GM23248 (cell line): ENCODE data around the gene CTCF. TPM values are rescaled to one million over a fixed set of nuclear protein-coding genes. Genes with fewer than 3 reads are reported as not detected.
A peak's percentile ranks its signal among the peaks of the same experiment; 100 is the strongest.

Experiments
- DNase-seq: peaks from one replicate; pipeline ENCODE4 v3.0.0-alpha.2; 2015
- H2AFZ ChIP-seq: fragments of 200-600 bp; sonication (generic); 2 replicates; pipeline ENCODE4 v1.6.1; 2016; ENCODE audit warnings: antibody characterized with exemption
- H3F3A ChIP-seq: fragments of 200-600 bp; sonication (generic); 2 replicates; pipeline ENCODE4 v1.6.1; 2016; ENCODE audit warnings: mild to moderate bottlenecking, antibody characterized with exemption, mixed run types; ENCODE audit not compliant: insufficient read depth
- H3K27ac ChIP-seq: fragments of 200-600 bp; sonication (generic); 2 replicates; pipeline ENCODE4 v1.5.1; 2016; ENCODE audit warnings: mild to moderate bottlenecking
- H3K27me3 ChIP-seq: fragments of 200-600 bp; sonication (generic); replicated peaks from 2 replicates; pipeline ENCODE4 v1.6.1; 2016; ENCODE audit warnings: mild to moderate bottlenecking; ENCODE audit not compliant: insufficient read depth
- H3K36me3 ChIP-seq: fragments of 200-600 bp; sonication (generic); 2 replicates; pipeline ENCODE4 v1.6.1; 2016; ENCODE audit warnings: low read depth, mild to moderate bottlenecking
- H3K4me1 ChIP-seq: fragments of 200-600 bp; sonication (generic); 2 replicates; pipeline ENCODE4 v1.6.1; 2016; ENCODE audit warnings: mild to moderate bottlenecking; ENCODE audit not compliant: insufficient read depth
- H3K4me2 ChIP-seq: fragments of 200-600 bp; sonication (generic); one replicate; pipeline ENCODE4 v1.6.1; 2016; ENCODE audit warnings: mild to moderate bottlenecking; ENCODE audit not compliant: unreplicated experiment
- H3K4me3 ChIP-seq: fragments of 200-600 bp; sonication (generic); 2 replicates; pipeline ENCODE4 v1.5.1; 2016; ENCODE audit warnings: mild to moderate bottlenecking
- H3K79me2 ChIP-seq: fragments of 200-600 bp; sonication (generic); 2 replicates; pipeline ENCODE4 v1.6.1; 2016; ENCODE audit warnings: mild to moderate bottlenecking; ENCODE audit not compliant: insufficient read depth
- H3K9ac ChIP-seq: fragments of 200-600 bp; sonication (generic); 2 replicates; pipeline ENCODE4 v1.6.1; 2016; ENCODE audit warnings: mild to moderate bottlenecking
- H3K9me2 ChIP-seq: fragments of 200-600 bp; sonication (generic); 2 replicates; pipeline ENCODE4 v1.6.1; 2016; ENCODE audit warnings: mixed run types, mild to moderate bottlenecking, moderate library complexity; ENCODE audit not compliant: insufficient read depth
- H3K9me3 ChIP-seq: fragments of 200-600 bp; sonication (generic); one replicate; pipeline ENCODE4 v1.6.1; 2017; ENCODE audit warnings: low read depth
- H4K20me1 ChIP-seq: fragments of 200-600 bp; sonication (generic); 2 replicates; pipeline ENCODE4 v1.6.0; 2016; ENCODE audit not compliant: insufficient read depth
- EZH2 ChIP-seq: fragments of 200-600 bp; sonication (generic); IDR thresholded peaks from 2 replicates; pipeline ENCODE4 v1.6.1; 2018; ENCODE audit warnings: antibody characterized with exemption, mild to moderate bottlenecking; ENCODE audit not compliant: insufficient read depth, poor library complexity, severe bottlenecking
- EZH2phosphoT487 ChIP-seq: fragments of 200-600 bp; sonication (generic); IDR thresholded peaks from 2 replicates; pipeline ENCODE4 v1.6.1; 2018; ENCODE audit warnings: antibody characterized with exemption, moderate library complexity, mild to moderate bottlenecking, low read depth; ENCODE audit not compliant: insufficient read depth
- WGBS, 2 experiments: methylation state at CpG; one replicate each; pipeline ENCODE4 v1.1.6; 2015 to 2017; ENCODE audit warnings: low lambda C conversion rate in 2 of 2, low coverage in 1 of 2; ENCODE audit errors: missing lambda C conversion rate in 2 of 2; 5-methylcytosine and 5-hydroxymethylcytosine counted together
- in situ Hi-C: fragments of 300-500 bp; cut with MboI; formaldehyde crosslinking; loops from 2 replicates; pipeline ENCODE4 v1.15.0; 2020
- polyA plus RNA-seq: library from polyadenylated mRNA; unstranded; fragments of >200 nt; fragmentation: Nextera tagmentation; extraction: Ambion mirVana; gene quantifications from 2 replicates; pipeline ENCODE4 v1.2.1, GENCODE V29; 2016
- total RNA-seq: library from RNA; depleted of rRNA; stranded (reverse); fragments of >200 nt; shearing (Covaris generic); gene quantifications from 2 replicates; pipeline ENCODE4 v1.2.3, GENCODE V29; 2014

CTCF gene
- total and polyA plus RNA-seq, 2 experiments from 2014 or later: 19.6 to 21.9 TPM

DNA sequence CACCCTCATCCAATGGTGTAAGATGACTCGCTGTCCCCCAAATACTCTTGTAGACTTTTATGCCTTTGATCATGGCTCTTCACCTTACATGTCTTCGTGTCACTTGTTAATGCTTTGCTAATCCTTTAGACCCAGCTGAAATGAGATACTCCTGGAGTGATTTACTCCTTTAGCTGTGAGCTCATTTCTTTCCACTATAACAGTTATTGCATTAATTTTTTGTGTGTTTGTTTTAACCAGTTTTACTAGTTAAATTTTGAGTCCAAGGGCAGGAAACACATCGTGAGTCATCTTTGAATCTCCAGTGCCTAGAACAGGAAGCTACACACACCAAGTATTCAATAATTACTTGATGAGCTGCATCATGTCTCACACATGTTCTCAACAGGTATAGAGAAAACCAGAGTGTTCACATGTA lies 6.5 kb upstream of the CTCF start:
- no peak overlapping the region for H3K9ac ChIP-seq
- no peak for TF ChIP-seq EZH2phosphoT487
- no peak for TF ChIP-seq EZH2

DNA sequence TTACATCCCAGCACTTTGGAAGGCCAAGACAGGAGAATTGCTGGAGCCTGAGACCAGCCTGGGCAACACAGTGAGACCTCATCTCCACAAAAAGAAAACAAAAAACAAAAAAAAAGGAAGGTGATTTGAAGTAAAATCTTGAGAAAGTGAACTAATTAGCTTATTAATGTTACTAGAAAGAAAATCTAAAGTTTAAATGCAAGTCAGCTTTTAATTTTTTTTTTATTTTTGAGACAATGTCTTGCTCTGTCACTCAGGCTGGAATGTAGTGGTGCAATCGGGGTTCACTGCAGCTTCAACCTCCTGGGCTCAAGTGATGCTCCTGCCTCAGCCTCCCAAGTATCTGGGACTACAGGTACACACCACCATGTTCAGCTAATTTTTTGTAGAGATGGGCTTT lies 3.5 kb upstream of the CTCF start:
- Histone ChIP-seq H3K9me2 (no peaks in the 10 kb centered on the region), H3K36me3 (no peaks in the 10 kb centered on the region), H3K79me2 (peaks cover 23% of the 10 kb centered on the region), H4K20me1 (no peaks in the 10 kb centered on the region), H3K4me3 (no peak overlapping the region), H3K9ac (no peak overlapping the region), H2AFZ (no peak overlapping the region), H3F3A (peaks cover 34% of the 10 kb centered on the region), H3K9me3 (no peaks in the 10 kb centered on the region), H3K27ac (no peak overlapping the region), H3K4me2 (no peak overlapping the region), H3K4me1 (peaks cover 20% of the 10 kb centered on the region), H3K27me3 (no peaks in the 10 kb centered on the region)
- no peak for TF ChIP-seq EZH2
- TF ChIP-seq EZH2phosphoT487: no peak
- no peak for DNase-seq
- in situ Hi-C loops: no loop called here
- WGBS, 2 experiments: 92 to 93% methylated on average over 1 of the region's 1 CpG

More for the DNA sequence above, 6.5 kb upstream of the CTCF start:
- 56 to 60% methylated on average over 3 of the region's 3 CpGs for WGBS, 2 experiments
- DNase-seq: peak; percentile 74
- Histone ChIP-seq H3K27me3 (no peaks in the 10 kb centered on the region), H2AFZ (no peak overlapping the region), H3K36me3 (no peaks in the 10 kb centered on the region), H3F3A (peaks cover 23% of the 10 kb centered on the region), H3K4me2 (no peak overlapping the region), H4K20me1 (no peaks in the 10 kb centered on the region), H3K9me3 (no peaks in the 10 kb centered on the region), H3K79me2 (peaks cover 25% of the 10 kb centered on the region), H3K4me1 (peaks cover 12% of the 10 kb centered on the region), H3K9me2 (no peaks in the 10 kb centered on the region), H3K27ac (peak overlapping the region; percentile 32), H3K4me3 (no peak overlapping the region)
- in situ Hi-C loops: no loop called here

DNA sequence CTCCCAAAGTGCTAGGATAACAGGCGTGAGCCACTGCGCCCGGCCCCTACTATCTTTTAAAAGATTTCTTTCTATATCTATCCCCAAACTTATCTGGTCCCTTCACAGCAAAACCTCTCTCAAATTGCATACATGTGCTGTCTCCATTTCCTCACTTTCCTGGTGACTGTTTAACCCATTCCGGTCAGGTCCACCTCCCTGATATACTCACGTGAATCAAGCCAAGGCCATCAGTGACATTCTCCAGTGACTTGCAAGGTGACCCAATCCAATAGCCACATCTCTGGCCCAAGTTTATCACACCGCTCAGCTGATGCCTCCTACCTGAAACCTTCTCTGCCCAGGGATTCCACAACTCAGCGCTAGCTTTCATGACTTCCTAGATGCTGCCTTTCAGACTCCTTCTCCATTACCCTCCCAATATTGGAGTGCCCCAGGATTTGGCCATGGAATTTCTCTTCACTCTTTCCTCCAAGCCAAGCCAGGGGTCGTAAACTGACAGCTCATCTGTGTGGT lies 1.4 kb upstream of the CTCF start:
- Histone ChIP-seq H3K4me2 (peak overlapping the region; percentile 90), H4K20me1 (no peaks in the 10 kb centered on the region), H3K4me1 (peaks cover 20% of the 10 kb centered on the region), H3K9ac (peak overlapping the region; percentile 99), H2AFZ (peak overlapping the region; percentile 96; the same call in 1 of the 2 replicates), H3K9me3 (no peaks in the 10 kb centered on the region), H3K27ac (peak overlapping the region; percentile 98), H3K79me2 (peaks cover 43% of the 10 kb centered on the region), H3F3A (peaks cover 29% of the 10 kb centered on the region), H3K36me3 (no peaks in the 10 kb centered on the region), H3K27me3 (no peaks in the 10 kb centered on the region), H3K4me3 (peak overlapping the region; percentile 87), H3K9me2 (no peaks in the 10 kb centered on the region)
- in situ Hi-C loops: no loop called here
- peak; percentile 14 for DNase-seq
- TF ChIP-seq EZH2phosphoT487: no peak
- TF ChIP-seq EZH2: no peak
- 77 to 83% methylated on average over 8 of the region's 8 CpGs for WGBS, 2 experiments

DNA sequence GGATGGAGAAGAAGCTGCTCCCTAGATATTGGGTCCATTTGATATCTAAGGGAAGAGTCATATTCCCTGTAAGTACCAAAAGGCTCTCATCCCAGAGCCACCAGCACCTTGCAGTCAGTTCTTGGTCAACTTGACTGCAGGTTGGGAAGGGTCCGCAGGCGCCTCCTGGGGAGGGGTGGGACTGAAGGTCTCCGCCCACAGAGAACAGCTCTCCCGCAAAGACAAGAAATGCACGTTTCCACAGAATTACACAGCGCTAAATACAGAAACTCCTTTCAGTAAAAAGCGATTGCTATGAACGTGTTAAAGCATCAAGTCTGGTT lies 864 bp upstream of the CTCF start:
- TF ChIP-seq EZH2phosphoT487 (no peak), EZH2 (no peak)
- Histone ChIP-seq H2AFZ (peak overlapping the region; percentile 96), H3F3A (peaks cover 24% of the 10 kb centered on the region), H3K79me2 (peaks cover 49% of the 10 kb centered on the region), H3K9me2 (no peaks in the 10 kb centered on the region), H3K27ac (peak overlapping the region; percentile 98), H3K4me1 (peaks cover 16% of the 10 kb centered on the region), H3K27me3 (no peaks in the 10 kb centered on the region), H3K4me2 (peak overlapping the region; percentile 90), H3K9ac (peak overlapping the region; percentile 99), H3K9me3 (no peaks in the 10 kb centered on the region), H3K4me3 (peak overlapping the region; percentile 87), H4K20me1 (no peaks in the 10 kb centered on the region), H3K36me3 (no peaks in the 10 kb centered on the region)
- in situ Hi-C loops: no loop called here
- DNase-seq: no peak
- 3 to 6% methylated on average over 8 of the region's 8 CpGs for WGBS, 2 experiments
